Measurements from ENCODE around the gene CLIP1.
"Not testable (repeated sequence)": the region's sequence is repeated elsewhere in the genome, so short reads cannot be mapped to it uniquely, and the experiment has no call there.

The CLIP1 gene

DNA sequence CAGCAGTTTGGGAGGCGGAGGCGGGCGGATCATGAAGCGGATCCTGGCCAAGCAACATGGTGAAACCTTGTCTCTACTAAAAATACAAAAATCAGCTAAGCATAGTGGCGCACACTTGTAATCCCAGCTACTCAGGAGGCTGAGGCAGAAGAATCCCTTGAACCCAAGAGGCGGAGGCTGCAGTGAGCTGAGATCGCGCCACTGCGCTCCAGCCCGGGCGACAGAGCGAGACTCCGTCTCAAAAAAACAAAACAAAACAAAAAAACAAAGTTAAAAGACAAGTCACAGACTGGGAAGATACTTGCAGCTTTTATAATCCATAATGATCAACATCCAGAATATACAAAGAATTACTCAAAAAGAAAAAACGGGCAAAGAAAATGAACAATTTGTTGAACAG, 161.7 kb downstream of the CLIP1 start:
- DNase-seq (ENCODE audit: low spot score); FAIRE-seq: not testable (repeated sequence)

DNA sequence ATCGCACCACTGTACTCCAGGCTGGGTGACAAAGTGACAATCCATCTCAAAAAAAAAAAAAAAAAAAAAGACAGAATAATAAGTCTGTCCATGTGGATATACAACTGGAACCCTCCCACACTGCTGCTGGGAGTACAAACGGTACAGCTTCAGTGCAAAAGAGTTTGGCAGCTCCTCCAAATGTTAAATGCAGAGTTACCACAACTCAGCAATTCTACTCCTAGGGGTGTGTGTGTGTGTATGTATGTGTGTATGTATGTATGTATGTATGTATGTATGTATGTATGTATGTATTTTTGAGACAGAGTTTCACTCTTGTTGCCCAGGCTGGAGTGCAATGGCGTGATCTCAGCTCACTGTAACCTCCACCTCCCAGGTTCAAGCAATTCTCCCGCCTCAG, 163.5 kb downstream of the CLIP1 start:
- not testable (repeated sequence) for DNase-seq (ENCODE audit: low spot score); FAIRE-seq

DNA sequence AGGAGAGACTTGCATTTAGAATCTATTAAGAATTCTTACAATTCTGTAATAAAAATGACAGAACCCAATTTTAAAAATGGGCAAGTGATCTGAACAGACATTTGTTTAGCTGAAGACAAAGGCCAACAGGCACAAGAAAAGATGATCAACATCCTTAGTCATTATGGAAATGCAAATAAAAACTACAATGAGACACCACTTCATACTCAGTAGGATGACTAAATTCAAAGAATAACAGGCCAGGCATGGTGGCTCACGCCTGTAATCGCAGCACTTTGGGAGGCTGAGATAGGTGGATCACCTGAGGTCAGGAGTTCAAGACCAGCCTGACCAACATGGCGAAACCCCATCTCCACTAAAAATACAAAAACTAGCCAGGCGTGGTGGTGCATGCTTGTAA, 164.0 kb downstream of the CLIP1 start:
- not testable (repeated sequence) for DNase-seq (ENCODE audit: low spot score); FAIRE-seq

DNA sequence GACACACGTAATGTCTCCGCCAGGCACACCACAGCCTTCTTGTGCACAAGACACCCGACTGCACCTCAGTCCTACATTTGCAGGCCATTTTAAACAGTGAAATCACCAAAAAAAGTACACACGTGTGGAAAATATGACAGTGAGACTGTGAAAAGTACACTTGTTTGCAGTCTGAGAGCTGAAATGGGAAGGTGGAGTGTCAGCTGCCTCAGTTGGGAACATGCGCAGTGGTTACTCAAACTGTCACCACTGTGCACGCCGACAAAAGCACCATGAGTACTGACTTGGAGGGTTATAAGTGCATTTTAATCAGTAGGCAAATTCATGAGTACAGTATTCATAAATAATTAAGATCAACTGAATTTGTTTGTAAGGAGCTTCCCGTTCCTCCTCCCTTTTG, 171.9 kb downstream of the CLIP1 start:
- FAIRE-seq (no peak), DNase-seq (ENCODE audit: low spot score) (no peak)

DNA sequence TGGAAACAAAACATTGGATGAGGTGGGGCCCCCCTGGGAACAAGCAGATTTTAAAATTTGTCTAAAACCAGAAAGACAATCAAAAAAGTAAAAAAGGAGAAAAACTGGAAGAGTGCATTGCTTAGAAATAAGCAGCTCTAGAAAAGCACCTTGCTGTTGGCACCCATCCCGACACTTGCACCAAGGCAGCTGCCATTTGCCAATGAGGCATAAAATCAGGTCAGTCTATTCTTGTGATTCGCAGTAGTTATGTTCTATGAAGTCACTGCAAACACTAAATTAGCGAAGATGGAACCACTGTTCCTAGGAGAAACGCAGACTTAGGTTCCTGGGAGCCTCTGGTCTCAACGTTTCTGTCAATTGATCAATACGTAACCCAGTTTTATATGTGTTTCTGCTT, 172.4 kb downstream of the CLIP1 start:
- FAIRE-seq = no peak
- DNase-seq (ENCODE audit: low spot score) = no peak

DNA sequence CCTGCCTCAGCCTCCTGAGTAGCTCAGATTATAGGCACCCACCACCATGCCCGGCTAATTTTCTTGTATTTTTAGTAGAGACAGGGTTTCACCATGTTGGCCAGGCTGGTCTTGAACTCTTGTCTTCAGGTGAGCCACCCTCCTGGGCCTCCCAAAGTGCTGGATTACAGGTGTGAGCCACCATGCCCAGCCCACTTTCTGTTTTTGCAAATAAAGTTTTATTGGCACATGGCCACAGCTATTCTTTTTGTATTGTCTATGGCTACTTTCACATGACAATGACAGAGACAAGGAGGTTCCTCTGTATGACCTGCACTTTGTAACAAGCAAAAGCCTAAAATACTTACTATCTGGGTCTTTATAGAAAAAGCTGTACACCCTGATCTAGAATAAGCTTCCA, 176.9 kb downstream of the CLIP1 start:
- DNase-seq (ENCODE audit: low spot score) (no peak), FAIRE-seq (no peak)

DNA sequence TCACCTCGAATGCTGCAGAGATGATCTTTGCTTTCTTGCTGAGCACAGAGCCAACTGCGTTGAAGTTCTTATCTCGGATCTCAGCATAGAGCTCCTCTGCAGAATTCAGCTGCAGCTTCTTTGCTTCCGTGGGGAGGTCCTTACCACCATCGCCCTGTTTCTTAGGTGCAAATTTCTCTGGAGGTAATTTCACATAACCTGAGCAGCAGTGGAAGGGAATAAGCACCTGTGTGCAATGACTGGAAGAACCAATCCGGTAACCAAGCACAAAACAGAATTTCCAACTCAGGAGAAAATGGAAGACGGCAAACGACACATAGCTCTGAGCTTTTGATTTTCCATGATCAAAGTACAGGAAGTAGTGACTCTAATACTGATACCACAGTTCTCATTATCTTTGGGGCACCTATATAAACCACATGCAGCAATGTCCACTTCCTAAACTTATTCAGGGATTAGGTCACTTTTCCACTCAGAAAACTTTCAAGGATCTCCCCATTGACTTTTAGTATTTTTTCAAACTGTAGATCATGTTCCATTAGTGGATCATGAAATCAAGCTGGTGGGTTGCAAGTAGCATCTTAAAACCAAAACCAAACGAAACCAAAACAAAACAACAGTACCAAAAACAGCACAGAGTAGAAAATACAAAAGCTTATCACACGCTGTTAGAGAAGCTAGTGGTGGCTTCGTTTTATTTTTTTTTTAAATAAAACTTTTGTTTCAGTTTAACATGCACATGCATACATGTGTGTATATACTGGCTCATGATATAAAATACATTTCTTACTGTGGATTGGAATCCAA, 177.7 kb downstream of the CLIP1 start:
- no peak for FAIRE-seq
- DNase-seq (ENCODE audit: low spot score) = no peak

DNA sequence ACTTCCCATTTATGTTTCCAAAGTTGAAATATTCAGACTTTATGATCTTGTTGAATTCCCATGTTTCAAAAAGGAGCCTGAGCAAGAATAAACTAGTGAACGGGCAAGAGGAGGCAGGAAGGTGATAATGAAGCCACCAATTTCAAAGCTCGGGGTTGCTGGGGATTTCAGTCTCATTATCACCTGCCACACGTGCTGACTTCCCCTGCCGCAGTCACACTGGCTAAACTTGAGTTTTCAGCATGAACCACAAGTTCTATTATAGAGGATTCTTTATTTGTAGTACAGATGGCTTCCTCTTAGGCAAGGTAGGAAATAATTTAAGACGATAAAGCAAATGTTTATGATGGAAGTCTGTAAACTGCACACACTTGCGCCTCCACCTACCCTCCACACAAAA, 178.5 kb downstream of the CLIP1 start:
- DNase-seq (ENCODE audit: low spot score) (no peak), FAIRE-seq (no peak)

DNA sequence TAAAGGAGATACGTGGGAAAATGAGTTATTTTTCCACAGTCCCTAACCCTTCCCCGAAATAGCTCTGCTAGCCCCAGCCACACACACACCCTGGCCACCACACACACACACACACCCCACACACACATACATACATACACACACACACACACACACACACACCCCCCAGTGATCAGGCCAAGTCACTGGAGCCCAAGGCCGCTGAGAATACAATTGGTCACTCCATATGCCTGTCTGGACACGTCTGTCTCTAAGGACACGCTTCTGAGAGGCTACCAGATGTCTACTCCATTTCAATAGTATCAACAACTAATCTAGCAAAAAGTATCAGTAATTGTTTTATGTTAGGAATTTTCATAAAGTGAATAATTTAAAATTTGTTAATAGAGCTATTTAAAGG, 183.6 kb downstream of the CLIP1 start:
- DNase-seq (ENCODE audit: low spot score) (no peak), FAIRE-seq (no peak)

DNA sequence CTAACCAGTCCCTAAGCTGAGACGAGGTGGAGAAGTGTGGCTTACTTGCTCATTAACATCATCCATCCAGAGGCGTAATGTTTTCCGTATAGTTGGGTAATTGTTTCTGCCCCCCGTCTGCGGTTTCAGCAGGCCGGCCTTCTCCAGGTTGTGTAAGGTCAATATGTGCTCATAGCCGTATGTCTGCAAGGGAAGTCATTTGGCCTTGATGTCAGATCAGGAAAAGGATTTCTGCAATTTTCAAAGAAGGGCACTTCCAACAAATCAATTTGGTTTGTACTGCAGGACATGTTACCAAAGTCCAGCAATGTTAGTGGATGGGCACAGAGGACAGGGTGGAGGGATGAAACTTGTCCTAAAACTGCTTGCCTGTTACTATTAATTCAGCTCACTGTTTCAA, 186.7 kb downstream of the CLIP1 start:
- FAIRE-seq (no peak), DNase-seq (ENCODE audit: low spot score) (no peak)

DNA sequence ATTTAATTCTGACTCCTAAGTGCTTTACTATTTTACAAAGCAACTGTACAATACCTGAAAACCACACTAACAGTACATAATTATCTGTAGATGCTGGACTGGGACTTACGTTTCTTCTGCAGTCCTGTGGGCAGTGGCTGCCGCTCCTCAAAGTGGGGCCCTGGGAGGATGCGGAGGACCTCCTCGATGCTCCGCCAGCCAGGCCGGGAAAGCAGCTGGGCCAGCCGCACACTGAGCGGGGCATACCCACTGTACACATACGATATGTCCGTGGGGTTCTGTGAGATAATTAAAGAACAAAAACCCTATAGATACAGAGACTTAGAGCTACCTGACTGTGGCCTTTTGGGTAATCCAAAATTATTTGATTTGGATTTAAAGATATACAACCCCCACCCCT, 189.8 kb downstream of the CLIP1 start:
- no peak for DNase-seq (ENCODE audit: low spot score)
- no peak for FAIRE-seq

DNA sequence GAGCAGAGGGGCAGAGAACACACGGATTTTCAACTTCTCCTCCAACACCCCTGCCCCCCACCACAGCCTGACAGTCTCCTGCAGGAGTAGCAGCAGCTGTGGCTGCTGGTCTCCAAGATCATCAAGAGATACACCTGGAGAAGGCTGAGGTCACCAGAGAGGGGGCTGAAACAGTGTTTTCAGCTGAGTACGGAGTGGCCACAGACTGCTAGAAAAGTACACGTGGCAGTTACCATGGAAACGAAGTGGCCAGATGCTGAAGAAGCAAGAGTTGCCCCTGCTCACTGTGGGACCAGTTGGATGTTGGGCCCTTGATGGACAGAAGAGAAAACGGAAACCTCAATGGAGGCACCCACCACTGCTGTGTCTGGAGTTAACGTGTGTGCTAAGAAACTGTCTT, 191.7 kb downstream of the CLIP1 start:
- DNase-seq (ENCODE audit: low spot score) (no peak), FAIRE-seq (no peak)

DNA sequence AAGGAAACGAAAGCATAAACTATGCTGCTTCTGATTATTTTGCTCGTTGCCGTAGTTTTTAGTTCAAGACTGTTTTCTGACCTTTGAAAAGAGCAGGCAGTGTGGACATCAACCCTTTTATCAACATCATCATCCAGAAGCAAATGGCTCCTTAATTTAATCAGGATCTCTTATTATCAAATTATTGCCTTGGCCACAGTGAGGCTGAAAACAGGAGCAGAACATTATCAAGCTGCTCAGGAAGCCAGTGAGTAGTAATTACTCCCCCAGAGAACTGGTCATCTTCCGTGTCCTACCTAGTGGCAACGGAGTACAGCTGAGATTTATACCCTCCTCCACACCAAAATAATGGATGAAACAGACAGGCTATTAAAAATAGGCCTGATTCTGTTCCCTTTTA, 194.4 kb downstream of the CLIP1 start:
- FAIRE-seq = no peak
- DNase-seq (ENCODE audit: low spot score) = no peak

DNA sequence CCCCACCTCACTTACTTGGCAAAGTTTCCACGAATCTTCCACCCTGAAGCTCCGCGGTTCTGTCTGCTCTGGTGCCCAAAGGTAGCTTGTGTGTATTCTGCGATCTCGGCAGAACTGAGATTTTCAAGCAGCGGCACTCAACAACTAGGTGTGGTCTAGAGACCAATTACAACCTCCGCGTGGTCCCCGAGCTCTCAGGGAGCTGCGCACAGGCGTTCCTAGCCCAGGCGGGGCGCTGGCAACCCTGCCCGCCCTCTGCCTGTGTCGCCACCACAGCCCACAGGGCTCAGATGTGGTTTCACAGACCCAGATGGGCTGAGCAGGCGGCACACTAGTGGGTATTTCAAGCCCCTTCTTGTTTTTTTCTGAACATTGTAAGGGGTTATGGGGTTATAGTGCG, 195.1 kb downstream of the CLIP1 start:
- DNase-seq (ENCODE audit: low spot score) (no peak), FAIRE-seq (no peak)

DNA sequence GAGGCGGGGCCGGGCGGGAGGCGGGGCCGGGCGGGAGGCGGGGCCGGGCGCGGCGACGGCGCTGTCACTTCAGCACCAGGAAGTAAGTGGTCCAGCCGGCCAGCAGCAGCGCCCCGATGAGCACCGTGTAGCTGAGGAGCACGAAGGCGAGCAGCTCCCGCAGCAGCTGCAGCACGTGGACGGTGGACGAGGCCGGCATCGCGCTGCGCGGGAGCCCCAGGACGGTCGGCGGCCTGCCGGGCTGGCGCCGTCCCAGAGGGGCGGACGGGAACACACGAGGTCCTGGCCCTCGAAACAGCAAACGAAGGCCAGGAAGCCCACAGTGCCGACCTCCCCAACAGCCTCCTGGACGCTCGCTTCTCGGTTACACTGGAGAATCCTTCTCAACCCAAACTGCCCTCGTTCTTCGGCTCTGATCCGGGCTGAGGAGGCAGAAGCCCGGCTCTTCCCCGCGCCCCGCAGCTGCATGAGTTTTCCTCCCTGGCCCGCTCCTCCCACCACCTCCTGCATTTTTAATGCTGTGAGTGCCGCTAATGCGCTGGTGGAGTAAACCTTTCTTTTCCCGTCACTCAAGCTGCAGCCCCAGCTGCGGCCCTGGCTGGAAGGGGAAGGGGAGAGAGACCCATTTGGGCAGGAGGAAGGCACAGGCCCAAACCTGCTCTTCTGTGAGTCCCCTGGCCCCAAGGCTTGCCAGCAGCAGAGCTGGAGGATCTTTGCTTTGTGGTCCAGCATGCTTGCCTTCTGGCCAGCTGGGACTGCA, 195.9 kb downstream of the CLIP1 start:
- DNase-seq (ENCODE audit: low spot score) (no peak), FAIRE-seq (no peak)

DNA sequence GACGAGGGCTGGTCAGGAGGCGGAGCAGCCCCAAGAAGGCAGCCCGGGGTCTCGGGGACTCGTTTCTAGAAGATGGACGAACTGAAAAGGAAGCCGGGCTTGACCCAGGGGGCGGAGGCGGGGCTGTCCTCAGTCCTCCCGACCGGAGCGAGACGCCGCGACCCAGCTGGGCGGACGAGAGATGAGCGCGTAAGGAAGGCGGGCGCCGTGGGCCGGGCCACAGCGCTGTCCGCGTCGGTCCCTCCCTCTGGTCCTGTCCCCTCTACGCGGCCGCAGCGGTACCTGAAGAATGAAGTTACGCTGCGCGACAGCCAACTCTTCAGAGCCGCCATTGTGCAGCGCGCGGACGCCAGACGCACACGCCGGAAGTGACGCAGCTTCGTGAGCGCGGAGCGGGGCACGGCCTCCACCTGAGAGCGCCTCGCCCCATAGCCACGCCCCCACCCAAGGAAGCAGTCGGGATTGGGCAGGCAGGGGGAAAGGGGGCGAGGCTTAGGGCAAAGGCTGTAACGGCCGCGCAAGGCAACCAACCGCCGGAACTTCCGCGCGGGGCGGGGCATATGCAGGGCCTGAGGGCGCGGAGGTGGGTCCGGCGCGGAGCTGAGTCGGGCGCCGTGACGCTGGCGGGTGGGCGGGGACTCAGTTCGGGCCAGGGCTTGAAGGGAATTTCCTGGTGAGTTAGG, 196.6 kb downstream of the CLIP1 start, which contains the start of gene DIABLO:
Gene DIABLO, minus strand, starts transcription at position 370 of the 683 bp plus-strand sequence. Its CDS starts 38 bp downstream, at position 332.
- peak; percentile 86 for FAIRE-seq
- DNase-seq (ENCODE audit: low spot score) = peak; percentile 95
